ENCODE measurements around the gene MIA.
"Not testable (repeated sequence)": the region's sequence is repeated elsewhere in the genome, so short reads cannot be mapped to it uniquely, and the experiment has no call there.

MIA gene

DNA sequence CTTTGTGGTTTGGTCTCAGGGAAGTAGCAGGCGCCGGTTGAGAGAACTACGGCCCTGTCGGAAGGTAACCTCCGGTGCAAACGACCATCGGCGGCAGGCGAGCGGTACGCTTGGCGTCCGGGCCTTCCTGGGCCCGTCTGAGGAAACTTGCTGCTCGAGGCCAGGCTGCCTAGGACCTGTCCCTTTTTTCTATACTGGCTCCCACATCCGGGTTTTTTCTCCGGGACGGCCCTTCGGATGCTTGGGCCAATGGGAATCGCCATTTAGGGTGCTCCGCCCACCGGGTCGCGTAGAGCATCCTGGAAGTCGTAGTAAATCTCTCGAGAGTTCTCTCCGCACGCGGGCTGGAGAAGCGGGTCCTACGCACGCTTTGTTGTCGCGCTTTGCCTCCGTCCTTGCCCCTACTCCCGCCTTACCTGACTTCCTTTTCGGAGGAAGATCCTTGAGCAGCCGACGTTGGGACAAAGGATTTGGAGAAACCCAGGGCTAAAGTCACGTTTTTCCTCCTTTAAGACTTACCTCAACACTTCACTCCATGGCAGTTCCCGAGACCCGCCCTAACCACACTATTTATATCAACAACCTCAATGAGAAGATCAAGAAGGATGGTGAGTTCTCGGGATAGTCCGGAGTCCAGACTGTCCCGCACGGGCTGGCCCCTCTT, 24.3 kb upstream of the MIA start, which contains the start of gene SNRPA:
SNRPA (plus strand) TSS at position 330 of the 664 bp plus-strand sequence; CDS start at position 536, 206 bp downstream.
- peak; percentile 98 for DNase-seq

DNA sequence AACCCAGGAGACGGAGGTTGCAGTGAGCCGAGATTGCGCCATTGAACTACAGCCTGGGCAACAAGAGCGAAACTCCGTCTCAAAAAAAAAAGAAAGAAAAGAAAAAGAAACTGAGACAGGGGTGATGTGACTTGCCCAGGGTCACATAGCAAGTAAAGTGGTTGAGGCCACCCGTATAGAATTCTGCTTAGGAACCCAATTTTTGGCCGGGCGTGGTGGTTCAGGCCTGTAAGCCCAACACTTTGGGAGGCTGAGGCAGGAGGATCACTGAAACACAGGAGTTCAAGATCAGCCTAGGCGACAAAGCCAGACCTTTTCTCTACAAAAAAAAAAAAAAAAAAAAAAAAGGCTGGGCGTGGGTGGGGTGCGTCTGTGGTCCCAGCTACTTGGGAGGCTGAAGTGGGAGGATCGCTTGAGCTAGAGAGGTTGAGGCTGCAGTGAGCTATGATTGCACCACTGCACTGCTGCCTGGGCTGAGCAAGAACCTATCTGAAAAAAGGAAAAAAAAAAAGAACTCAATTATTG, 23.0 kb upstream of the MIA start:
- no peak for DNase-seq

DNA sequence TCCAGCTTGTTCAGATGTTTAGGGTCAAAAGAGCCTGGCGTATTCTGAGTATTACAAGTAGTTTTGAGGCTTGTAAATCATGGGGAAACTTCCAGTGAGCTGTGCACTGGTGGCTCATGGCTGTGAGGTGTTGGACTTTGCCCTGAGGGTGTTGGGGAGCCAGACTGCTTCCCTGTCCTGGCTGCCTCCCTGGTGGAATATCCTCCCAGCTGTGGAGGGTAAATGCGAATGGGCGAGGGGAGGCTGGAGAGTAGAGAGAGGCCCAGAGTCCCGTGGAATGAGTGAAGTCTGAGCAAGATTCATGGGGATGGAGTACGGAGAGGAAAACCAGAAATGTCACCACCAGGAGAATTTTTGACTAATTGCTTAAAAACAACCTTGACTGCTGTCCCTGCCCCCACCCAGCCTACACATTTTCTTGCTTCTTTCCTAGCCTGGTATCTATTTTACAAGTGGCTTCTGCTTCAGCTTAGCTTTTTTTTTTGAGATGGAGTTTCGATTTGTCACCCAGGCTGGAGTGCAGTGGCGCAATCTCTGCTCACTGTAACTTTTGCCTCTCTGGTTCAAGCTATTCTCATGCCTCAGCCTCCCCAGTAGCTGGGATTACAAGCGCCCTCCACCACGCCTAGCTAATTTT, 20.6 kb upstream of the MIA start:
- no peak for DNase-seq

DNA sequence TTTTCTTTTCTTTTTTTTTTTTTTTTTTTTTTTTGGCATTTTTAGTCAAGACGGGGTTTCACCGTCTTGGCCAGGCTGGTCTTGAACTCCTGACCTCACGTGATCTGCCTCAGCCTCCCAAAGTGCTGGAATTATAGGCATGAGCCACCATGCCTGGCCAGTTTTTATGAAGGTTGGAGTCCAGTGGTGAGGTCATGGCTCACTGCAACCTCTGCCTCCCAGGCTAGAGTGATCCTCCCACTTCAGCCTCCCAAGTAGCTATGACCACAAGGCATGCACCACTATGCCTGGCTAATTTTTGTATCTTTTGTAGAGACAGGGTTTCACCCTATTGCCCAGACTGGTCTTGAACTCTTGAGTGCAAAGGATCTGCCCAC, 20.1 kb upstream of the MIA start:
- DNase-seq, result no peak

DNA sequence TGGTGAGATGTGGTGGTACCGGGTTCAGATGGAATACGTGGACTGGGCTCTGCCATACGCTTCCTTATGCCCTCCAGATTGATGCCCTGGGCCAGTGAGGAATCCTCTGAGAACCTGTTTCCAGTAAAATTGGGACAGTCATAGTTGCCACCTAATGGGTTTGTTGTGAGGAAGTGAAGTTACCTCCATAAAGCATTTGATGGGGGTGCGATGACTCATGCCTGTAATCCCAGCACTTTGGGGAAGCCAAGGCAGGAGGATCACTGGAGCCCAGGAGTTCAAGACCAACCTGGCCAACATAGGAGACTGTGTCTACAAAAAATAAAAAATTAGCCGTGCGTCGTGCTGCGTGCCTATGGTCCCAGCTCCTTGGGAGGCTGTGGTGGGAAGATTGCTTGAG, 19.5 kb upstream of the MIA start:
- no peak for DNase-seq

DNA sequence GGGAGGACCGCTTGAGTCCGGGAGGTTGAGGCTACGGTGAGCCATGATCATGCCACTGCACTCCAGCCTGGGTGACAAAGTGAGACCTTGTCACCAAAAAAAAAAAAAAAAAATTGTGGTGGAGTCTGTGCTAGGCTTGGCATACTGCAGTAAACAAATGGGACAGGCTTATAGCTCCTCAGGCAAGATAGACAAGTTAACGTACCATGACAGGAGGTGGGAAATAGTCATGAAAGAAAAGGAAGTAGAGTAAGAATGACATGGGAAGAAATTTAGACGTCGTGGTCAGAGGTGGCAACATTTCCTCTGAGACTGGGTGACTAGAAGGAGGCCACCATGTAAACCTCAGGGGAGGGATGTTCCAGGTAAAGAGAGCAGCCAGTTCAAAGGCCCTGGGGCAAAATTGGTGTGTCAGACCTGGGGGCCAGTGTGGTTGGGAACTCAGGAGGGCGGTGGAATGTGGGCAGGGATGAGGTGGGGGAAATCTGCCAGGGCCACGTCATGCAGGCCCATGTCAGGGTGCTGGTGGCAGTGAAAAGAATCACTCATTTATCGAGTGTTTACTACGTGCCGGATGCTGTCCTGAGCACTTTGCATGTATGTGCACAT, 18.7 kb upstream of the MIA start:
- no peak for DNase-seq

DNA sequence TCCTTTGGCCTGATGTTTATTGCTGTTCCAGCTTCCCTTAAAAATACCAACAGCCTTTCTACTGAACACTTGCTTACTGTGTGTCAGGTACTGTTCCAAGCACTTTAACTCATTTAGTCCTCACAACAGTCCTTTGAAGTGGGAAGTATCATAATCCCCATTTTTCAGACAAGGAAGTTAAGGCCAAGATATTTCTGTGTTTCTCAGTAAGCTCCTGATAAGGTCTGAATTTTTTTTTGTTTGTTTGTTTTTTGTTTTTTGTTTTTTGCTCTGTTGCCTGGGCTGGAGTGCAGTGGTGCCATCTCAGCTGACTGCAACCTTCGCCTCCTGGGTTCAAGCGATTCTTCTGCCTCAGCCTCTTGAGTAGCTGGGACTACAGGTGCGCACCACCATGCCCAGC, 16.8 kb upstream of the MIA start:
- DNase-seq, result no peak

DNA sequence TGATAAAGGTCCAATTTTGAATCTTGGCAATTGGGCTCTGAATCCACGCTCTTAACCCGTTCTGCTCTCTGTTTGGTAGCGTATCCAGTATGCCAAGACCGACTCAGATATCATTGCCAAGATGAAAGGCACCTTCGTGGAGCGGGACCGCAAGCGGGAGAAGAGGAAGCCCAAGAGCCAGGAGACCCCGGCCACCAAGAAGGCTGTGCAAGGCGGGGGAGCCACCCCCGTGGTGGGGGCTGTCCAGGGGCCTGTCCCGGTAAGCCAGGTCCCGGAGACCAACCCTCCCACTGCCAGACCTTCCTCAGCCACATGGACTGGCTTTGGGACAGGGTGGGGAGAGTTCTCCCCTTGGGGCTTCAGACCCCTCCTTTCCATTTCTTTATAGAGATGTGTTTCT, 16.0 kb upstream of the MIA start:
- DNase-seq, result no peak

DNA sequence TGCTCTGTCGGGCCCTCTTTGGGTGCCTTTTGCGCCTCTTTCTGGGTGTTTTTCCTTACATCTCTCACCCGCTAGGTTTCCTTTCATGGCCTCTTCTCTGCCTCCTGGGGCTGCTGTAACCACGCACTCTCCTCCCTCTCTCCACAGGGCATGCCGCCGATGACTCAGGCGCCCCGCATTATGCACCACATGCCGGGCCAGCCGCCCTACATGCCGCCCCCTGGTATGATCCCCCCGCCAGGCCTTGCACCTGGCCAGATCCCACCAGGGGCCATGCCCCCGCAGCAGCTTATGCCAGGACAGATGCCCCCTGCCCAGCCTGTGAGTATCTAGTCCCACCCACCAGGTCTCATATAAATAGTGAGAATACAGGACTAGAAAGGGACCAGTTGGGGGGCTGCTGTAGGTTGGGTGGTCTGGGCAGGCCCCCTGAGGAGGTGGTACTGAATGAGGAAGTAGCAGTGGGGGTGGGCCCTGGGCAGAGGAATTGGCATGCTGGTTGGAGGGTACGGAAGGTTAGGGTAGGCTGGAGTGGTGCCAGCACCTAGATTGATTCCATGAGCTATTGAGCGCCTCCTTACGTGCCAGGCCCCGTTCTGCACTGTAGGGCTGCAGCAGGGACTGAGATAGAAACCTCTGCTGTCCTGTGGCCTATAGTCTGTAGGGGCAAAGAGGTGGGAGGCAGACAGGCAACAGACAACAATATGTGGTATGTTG, 12.4 kb upstream of the MIA start:
- DNase-seq, result no peak

DNA sequence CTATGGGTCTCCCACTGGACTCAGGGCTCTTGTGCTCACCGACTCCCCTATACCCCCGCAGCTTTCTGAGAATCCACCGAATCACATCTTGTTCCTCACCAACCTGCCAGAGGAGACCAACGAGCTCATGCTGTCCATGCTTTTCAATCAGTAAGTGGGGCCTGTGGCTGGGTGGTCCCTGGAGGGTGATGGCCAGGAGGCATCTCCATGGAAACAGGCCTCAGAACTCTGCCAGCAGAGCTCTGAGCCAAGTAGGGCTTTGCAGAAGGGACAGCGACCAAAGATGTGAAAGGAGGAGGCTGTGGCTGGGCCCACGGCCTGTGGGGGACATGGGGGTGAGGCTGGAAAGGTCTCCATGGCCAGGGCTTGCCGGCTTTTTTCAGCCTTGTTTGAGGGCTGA, 11.8 kb upstream of the MIA start:
- no peak for DNase-seq

DNA sequence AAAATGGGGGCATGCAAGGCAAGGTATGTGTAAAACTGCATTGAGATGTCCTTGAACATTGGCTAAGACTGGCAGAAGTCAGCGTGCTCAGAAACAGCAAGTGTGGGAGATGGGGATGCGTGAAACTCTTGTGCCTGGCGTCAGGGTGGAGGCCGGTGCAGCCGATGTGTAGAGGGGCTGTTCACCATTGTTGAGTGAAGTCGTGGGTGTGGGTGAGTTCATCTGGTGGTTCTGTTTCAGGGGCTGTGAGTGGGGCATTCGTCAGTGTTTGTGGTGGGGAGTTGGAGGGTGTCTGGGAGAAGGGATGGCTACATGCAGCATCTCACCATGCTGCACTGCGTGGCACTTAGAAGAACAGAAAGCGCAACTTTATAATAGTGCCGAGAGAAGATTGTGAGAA, 11.4 kb upstream of the MIA start:
- no peak for DNase-seq

DNA sequence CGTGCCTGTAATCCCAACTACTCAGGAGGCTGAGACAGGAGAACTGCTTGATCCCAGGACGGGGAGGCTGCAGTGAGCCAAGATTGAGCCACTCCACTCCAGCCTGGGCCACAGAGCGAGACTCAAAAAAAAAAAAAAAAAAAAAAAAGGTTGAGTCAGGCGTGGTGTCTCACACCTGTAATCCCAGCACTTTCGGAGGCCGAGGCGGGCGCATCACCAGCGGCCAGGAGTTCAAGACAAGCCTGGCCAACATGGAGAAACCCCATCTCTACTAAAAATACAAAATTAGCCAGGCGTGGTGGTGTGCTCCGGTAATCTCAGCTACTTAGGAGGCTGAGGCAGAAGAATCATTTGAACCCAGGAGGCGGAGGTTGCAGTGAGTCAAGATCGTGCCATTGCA, 8.9 kb upstream of the MIA start:
- DNase-seq, result not testable (repeated sequence)

DNA sequence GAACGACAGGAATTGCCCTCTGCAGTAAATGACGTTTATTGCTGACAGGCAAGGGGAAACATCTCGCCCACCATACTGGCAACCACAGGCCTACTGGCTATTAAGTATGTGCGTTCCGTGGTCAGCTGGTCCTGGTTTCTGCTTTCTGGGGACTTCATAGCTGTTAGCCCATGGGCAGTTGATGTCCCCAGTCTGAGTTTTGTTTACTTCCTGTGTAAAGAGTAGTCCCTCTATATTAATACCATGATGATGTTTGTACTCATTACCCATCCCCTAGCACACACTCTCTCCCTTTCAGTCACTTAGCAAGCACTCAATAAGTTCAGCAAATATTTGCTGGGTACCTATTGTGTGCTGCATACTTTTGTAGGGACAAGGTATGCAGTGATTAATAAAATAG, 6.5 kb upstream of the MIA start:
- DNase-seq, result no peak

DNA sequence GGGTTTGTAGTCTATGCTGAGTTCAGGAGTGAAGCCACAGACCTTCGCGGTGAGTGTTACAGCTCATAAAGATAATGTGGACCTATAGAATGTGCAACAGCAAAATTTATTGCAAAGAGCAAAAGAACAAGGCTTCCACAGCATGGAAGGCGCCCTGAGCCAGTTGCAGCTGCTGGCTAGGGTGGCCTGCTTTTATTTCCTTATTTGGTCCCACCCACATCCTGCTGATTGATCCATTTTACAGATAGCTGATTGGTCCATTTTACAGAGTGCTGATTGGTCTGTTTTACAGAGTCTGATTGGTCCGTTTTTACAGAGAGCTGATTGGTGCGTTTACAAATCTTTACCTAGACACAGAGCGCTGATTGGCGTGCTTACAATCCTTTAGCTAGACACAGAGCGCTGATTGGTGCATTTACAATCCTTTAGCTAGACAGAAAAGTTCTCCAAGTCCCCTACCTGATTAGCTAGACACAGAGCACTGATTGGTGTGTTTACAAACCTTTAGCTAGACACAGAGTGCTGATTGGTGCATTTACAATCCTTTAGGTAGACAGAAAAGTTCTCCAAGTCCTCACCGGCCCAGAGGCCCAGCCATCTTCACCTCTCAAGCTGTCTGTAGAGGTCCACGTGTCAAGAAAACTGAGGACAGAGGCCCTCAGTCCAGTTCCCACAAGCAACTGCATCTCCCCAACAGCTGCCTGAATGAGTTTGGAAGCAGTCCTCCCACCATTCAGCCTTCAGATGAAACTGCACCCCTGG, 4.0 kb upstream of the MIA start:
- not testable (repeated sequence) for DNase-seq

DNA sequence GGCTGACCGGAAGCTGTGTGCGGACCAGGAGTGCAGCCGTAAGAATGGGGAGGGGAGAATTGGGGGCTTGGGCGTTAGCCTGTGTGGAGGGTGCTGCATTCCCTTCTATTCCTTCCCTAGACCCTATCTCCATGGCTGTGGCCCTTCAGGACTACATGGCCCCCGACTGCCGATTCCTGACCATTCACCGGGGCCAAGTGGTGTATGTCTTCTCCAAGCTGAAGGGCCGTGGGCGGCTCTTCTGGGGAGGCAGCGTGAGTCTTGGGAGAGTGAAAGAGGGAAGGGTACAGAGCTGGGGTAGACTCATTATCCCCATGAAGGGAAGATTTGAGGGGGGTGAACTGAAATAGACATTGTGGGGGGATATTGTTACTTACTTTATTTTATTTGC, 306 bp downstream of the MIA start:
- DNase-seq, result no peak

DNA sequence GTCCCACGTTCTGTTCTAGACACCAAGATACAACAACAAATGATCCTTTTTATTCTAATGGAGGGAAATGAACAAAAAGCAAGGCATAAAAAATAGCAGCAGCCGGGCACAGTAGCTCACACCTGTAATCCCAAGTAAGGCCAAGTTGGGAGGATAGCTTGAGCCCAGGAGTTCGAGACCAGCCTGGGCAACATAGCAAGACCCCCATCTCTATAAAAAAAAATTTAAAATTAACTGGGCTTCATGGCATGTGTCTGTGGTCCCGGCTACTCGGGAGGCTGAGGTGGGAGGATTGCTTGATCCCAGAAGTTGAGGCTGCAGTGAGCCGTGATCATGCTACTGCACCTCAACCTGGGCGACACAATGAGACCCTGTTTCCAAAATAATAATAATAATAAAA, 1.0 kb downstream of the MIA start:
- no peak for DNase-seq

DNA sequence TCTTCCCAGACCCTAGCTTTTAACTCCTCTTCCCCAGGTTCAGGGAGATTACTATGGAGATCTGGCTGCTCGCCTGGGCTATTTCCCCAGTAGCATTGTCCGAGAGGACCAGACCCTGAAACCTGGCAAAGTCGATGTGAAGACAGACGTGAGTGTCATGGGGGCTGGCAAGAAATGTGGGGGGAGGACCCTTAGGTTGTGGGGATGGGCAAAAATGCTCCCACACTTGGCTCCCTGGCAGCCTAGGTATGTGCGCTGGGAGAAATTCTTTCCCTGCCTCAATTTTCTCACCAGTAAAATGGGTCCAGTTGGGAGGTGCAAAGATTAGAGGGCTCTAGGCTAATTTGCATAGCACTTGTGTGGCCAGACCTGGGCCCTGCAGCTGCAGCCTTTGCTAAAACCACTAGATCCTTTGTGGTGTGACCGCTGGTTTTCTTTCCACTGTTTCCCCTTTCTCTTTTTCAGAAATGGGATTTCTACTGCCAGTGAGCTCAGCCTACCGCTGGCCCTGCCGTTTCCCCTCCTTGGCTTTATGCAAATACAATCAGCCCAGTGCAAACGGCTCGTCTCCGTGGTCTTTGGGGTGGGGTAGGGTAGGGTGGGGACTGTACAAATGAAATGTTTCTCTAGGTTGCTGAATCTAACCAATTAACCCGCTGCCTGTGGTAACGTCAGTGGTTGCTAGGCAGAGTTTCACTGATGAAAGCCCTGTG, 1.8 kb downstream of the MIA start:
- peak; percentile 96 for DNase-seq

DNA sequence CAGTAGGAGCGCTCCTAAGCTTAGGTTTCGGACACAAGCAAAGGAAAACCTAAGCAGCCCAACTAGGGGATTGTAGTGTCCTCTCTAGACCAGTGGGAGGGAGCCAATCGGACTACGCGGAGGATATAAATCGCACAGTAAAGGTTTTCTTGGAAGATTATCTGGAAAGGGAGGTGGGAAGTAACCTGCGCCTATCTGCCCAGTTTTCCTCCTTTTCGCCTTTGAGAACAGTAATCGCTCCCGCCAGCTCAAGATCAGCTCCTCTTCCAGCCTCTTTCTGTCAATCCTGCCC, 2.3 kb downstream of the MIA start:
- no peak for DNase-seq

DNA sequence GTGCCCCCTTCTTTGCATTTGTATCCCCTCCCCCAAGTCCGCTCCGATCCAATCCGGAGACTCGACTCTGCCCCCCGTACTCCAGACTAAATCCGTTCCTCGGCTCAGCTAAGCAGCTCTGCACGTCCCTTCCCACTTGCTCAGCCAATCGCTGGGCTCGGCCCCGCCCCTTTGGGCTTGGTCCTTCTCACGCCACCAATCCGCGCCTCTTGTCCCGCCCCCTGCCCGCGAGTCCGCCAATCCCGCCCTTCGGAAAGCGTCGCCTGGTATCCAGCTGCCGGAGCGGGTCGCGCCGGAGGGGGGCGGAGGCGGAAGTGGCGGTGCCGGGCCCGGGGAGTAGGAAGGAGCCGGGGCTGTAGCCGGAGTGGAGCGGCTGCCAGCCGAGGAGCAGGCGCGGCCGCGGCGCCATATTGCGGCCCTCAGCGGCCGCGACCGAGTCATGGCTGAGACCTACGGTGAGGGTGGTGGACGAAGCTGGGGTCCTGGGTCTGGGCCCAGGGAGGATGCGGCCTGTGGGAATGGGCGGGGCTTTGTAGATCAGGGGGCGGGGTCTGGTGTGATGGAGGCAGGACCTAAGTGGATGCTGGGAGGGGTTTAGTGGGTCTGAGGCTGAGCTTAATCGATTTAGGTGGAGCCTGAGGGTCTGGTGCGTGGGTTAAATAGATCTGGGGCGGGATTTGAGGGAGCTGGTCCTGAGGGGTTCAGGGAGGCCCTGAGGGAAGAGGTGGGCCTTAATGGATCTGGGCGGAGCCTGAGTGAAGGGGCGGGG, 2.8 kb downstream of the MIA start, which contains the start of gene RAB4B:
RAB4B (plus strand) TSS at position 311 of the 769 bp plus-strand sequence; CDS start at position 440, 129 bp downstream.
- peak; percentile 99 for DNase-seq

DNA sequence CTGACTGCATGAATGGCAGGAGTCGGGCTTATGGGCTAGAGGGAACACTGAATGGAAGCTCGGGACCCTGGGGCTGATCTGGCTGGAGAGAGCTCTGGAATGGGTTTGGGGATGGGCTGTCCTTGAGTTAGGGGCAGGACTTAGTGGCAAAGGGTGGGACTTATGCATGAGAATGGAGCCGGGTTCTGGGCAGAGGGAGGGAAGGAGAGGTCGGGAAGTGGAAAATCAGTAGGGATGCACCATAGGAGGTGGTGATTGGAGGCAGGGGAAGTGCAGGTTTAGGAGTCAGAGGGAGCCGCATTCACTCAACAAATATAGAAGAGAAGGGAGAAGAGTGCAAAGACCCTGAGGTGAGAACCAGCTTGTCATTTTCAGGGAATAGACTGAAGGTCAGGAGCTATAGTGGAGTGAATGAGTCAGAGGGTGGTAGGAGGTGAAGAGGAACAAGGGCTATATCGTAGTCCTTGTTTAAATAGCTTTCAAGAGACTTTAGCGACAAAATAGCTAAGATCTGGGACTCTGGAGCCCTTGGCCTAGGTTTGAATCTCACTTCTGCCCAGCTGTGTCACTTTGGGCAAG, 3.5 kb downstream of the MIA start:
- no peak for DNase-seq

DNA sequence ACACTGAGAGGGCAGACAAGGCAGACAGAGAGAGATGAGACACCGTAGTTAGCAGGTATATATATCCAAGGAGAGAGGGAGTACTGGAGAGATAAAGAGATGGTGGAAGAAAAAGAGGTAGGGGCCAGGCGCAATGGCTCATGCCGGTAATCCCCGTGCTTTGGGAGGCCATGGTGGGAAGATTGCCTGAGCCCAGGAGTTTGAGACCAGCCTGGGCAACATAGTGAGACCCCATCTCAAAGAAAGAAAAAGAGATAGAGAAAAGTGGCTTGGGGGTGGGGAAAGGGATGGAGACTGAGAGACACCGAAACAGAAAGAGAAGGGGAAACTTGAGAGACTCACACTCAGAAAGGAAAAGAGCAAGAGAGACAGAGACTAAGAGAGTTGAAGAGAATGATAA, 5.3 kb downstream of the MIA start:
- DNase-seq, result no peak

All from NCI-H1694 (cell line).